Astrocyte (in vitro differentiated cells and primary cell): ENCODE results near the gene NUDT21. TPM values are rescaled to one million over a fixed set of nuclear protein-coding genes. Genes with fewer than 3 reads are reported as not detected.

Experiments
- total RNA-seq: library from RNA; stranded (reverse); gene quantifications from 2 replicates; pipeline ENCODE4 v1.2.1, GENCODE V29; 2021

The NUDT21 gene
- total RNA-seq, 1 donor from 2014 or later, result 86.0 TPM

Other genes with a start within 250 kb of the NUDT21 start
- gene AMFR, start 25.8 kb downstream of the NUDT21 start, total RNA-seq, result 86.2 TPM in 2 replicates
- 102 and 107 TPM in 2 replicates for gene OGFOD1, start 222 bp upstream of the NUDT21 start, total RNA-seq
- 26.6 and 29.0 TPM in 2 replicates for gene BBS2, start 68.7 kb upstream of the NUDT21 start, total RNA-seq
- not detected in 2 replicates for gene MT4, start 113.7 kb upstream of the NUDT21 start, total RNA-seq
- gene MT3, start 138.2 kb upstream of the NUDT21 start, total RNA-seq, result not detected in 2 replicates
- 84.2 and 112 TPM in 2 replicates for gene MT2A, start 157.3 kb upstream of the NUDT21 start, total RNA-seq
- gene MT1E, start 174.4 kb upstream of the NUDT21 start, total RNA-seq, result 10.7 and 11.9 TPM in 2 replicates
- not detected in 2 replicates for gene MT1M, start 181.3 kb upstream of the NUDT21 start, total RNA-seq
- not detected in 2 replicates for gene MT1A, start 187.3 kb upstream of the NUDT21 start, total RNA-seq
- gene MT1B, start 200.6 kb upstream of the NUDT21 start, total RNA-seq, result not detected in 2 replicates
- not detected in 2 replicates for gene MT1F, start 206.6 kb upstream of the NUDT21 start, total RNA-seq
- 0.87 TPM in 1 of 2 replicates, not detected in the other for gene MT1G, start 216.7 kb upstream of the NUDT21 start, total RNA-seq
- gene MT1H, start 218.5 kb upstream of the NUDT21 start, total RNA-seq, result not detected in 2 replicates
- gene MT1X, start 231.1 kb upstream of the NUDT21 start, total RNA-seq, result 7.0 and 9.7 TPM in 2 replicates